GM21529 (cell line): ENCODE results near the gene CBX2.

Experiments used
- ATAC-seq: cut with Tn5 transposase; IDR thresholded peaks from one replicate; pipeline ENCODE4 v1.9.1; 2021; ENCODE audit not compliant: unreplicated experiment

The CBX2 gene

DNA sequence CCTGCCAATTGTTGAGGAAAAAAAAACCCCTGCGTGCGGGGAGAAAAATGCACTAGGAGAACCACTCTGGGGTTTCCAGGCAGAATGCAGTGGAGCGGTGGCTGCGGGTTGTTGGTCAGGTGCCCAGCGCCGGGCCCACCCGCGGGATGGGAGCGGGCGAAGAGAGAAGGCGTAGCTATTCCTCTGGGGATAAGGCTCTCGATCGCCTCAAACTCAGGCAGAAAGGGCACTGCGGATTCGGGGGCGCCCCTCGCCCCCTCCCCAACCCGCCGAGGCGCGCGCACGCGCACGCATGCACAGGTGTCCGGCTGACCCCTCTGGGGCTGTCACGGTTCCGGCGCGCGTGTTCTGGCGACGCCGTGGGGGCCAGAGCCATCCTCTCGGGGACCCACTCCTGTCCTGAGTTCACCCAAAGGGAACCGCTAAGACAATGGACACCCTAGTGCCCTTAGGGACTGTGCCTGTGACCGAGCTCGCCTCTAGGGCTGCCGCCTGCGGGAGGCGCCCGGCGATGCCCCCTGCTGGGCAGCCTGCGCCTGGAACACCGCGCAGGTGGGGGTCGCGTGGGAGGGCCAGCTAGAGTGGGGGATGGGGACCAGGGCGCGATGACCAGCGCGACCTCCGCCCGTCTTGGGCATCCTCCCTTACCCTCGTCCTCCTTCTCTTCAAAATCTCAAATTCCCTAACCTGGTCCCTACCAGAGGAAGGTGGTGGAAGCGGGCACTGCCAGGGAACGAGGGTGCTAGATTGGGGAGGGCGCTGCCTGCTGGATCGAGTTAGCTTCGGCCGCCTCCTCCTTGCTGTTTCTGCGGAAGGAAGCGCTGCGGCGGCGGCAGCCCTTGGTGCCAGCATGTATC lies 33.3 kb downstream of the CBX2 start:
- ATAC-seq: no peak

DNA sequence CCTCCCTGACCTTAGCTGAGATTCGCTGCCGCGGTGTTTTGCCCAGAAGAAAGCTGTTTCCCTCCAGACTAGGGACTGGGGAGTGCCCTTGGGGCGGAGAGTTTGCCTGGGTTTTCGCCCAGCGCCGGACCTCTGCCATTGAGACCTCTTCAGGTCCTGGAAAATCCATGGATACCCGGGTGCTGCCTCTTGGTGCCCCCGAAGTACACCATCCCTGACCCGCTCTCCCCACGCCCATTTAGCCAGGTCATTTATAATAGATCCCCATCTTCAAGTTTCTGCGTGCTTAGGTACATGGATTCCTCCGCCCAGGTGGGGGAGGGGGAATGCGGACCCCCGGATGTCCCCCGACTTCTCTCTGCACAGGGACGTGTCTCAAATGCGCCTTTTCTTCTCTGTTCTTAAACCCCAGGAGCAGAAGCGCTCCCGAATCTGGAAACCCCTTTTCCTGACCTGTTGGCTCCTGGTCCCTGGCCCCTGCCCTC lies 34.0 kb downstream of the CBX2 start:
- ATAC-seq: no peak

DNA sequence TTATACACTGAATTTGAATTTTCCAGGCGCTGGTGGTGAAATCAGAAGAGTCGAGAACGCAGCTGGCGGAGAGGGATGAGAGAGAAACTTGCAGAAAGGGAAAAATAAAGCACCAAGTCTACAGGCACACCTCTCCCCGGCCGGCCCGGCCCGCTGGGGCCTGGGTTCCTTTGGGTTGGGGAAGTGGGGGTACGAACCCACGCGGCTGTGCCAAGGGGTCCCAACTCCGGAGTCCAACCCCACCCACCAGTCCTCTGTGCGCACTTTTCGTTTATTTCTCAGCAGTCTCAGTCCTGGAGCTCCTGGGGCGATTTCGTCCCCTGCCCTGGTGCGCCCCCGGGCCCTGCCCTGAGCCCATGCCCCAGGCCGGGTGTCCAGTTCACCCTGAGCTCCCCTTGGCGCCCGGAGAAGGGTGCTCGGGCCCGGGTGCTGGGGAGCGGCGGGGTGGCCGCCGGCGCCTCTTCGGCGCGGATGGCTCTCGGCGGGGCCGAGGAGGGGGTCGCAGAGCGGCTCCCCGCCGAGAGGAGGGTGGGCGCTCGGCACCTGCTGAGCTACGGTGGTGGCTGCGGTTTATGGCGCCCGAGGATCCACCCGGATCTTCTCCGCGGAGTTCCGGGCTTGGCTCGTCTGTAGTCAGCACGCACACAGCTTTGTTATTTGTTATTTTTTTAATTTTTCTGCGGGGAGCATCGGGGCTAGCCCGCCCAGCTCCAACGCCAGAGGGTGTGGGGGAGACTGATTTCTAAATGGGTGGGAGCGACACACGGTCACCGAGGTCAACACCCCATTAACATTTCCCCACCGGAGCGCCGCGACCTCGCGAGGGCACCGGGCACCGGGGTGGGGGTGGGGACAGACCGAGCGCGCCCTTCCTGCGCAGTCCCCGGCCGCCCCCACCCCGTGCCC lies 34.7 kb downstream of the CBX2 start:
- ATAC-seq: no peak

DNA sequence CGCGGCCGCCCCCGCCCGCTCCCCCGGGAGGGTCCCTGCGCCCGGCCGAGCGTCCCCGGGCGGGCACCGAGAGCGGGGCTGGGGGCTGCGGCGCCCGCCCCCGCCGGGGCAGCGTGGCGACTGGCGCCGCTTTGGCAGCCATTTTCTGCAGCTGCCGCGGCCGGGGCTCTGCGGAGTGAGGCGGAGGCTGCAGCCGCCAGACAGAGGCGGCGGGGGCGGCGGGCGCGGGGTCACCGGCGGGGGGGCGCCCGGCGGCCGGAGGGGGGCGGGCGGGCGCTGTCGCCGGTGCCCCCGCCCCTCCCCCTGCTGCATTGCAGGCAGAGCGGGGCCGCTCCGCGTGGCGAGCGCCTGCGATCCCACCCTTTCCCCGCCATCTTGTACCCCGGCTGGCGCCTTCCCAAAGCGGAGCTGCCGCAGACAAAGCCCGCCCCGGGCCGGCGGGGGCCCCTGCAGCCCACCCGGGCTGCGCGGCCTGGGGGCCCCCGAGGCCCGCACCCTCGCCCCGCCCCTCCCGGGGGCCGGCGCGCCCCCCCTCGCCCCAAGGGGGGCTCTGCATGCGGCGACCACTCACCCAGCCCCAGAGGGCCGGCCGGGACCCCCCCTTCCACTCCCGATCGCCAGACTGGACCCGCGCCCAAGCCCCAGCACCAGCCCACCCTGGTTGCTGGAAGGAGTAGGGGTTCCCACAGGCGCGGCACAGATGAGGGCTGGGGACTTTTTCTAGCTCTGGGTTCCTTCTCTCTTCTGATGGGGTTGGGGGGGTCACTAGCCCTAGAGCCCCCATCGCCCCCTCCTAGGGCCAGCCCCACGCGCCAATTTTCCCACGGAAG lies 35.6 kb downstream of the CBX2 start:
- no peak for ATAC-seq

DNA sequence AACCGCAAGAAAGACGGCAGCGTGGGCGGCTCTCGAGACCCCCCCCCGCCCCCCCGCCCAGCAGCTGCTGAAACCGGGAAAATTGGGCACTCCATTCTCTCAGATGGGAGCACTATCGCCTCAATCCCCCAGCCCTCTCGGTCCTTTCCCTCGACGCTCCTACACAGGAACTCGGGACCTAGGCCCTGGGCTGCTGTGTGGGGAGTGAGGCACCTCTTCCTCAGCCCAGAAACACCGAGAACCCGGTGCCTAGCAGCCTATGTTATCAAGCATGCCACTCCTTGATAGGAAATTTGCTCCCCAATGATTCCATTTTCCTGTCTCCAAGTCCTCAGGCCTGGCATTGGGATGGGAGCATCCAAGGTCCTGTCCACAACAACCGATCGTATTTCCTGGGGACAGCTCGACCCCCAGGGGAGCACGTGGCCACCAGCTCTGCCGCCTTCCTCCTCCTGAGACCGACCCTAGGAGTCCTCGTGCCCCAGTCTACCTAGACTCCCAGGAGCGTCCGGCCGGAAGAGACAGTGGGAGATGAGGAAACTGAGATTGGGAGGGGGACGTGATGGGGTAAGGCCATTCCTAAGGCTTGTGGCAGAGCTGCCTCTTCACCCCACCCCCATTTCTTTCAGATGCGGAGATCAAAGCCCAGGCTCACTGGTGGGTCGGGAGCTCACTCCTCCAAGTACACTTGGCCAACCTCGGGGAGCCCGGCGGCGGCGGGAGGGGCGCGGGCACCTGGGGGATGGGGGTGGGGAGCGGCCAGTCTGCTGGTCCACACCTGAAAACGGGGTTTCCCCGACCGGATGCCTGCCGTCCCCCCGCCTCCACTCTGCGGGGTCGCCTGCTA lies 36.4 kb downstream of the CBX2 start:
- no peak for ATAC-seq

DNA sequence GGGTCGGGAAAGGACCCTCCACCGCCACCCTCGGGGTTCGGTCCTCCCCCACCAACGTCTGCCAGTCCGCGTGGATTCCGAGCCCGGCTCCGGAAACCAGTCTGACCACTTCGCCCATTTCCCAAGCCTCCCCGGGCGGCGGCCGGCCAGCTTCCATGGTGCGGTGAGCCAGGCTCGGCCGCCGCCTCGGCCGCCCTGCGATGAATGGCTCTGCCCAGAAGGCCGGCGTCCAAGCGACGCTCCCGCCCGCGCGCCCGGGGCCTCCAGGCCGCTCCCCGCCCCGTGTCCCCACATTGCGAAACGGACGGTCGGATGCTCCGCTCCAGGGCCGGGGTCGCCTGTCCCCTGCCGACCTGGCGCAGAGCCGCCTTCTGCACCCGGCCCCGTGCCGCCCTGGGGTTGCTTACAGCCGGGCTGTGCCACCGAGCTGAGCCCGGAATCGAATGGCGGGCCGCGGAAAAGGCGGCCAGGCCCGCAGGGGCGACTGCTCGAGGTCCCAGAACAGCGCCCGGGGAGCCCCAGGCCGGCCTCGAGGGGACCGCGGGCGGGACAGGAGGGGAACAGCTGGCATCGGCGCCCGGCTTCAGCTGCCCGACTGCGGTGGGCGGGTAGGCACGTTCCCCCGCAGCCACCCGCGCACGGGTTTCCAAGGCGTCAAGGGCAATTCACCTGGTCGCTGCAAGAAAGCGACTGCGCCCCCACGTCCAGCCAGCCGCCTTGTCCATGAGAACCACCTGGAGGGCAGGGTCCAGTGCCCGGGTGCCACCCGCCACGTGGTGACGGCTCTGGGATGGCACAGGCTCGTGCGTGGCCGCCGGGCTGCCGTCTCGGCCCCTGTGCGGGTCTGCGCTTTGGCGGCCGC lies 37.3 kb downstream of the CBX2 start:
- no peak for ATAC-seq

DNA sequence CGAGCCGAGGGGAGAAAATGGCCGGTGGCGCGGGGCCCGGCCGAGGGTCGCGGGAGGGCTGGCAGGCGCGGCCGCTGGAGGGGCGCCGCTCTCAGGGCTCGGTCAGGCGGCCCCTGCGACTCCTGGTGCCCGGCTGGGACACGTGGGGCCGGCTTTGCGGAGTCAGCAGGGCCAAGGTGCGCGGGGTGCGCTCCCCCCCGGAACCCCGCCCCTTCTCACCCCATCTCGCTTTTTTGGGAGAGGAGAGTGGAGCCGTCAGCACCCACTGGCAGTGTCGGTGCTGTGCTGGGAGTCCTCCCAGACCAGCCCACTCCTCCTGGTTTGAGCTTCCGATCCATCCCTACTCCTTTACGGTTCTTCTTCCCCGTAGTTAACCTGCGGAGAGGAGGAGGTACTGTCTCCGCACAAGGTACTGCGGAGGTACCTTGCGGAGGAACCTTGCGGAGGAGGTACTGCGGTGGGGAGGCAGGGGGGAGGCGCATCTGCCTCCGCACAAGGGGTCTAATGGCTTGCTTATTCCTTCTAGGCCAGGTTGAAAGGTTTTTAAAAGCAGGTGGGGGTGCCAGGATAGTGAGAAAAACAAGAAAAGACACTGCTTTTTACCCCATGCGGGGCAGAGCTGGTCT lies 38.0 kb downstream of the CBX2 start:
- ATAC-seq: no peak

DNA sequence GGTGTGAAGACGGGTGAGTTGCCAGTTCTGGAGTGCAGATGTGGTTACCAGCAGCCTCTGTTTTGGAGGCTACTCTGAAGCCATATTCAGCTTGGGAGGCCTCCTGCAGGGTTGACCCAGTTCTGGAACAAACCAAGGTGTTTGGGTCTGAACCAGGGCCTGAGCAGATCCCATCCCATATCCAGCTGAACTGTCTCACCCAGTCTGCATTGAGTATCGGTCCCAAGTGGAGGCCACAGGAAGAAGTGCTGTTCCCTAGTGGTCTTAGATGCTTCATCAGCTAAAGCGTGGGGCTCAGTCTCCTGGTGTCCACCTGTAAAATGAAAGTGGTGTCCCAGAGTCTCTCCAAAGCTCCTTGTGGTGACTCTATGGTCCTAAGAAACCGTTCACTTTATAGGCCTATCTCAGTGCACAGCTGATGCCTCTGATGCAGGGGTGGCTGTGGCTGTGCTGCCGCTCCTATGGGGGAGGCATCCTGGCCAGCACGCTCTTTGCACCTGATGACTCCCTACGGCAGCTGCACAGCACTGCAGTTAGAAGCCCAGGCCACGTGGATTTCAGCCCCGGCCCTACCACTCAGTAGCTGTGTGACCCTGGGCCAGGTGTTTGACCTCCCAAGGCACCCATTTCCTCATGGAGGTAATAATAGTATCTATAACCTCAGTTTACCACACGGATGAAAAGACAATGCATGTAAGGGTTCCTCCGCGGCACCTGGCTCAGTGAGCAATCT lies 40.2 kb downstream of the CBX2 start:
- ATAC-seq: no peak

DNA sequence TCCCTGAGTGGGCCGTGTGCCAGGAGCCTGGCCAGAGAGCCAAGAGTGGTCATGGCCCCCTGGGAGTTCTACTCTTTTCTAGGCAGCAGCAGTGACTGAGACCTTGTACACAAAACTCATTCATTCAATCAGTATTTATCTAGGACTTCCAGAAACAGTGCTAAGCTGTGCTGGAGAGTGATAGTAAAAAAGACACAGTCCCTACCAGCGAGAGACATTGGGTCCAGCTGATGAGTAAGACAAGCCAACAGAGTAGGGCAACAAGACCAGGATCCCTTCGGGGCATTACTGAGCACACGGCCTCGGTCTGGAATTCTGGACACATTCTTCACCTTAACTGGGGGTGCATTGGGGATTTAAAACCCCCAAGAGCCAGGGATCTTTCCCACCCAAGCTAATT lies 41.1 kb downstream of the CBX2 start:
- no peak for ATAC-seq

DNA sequence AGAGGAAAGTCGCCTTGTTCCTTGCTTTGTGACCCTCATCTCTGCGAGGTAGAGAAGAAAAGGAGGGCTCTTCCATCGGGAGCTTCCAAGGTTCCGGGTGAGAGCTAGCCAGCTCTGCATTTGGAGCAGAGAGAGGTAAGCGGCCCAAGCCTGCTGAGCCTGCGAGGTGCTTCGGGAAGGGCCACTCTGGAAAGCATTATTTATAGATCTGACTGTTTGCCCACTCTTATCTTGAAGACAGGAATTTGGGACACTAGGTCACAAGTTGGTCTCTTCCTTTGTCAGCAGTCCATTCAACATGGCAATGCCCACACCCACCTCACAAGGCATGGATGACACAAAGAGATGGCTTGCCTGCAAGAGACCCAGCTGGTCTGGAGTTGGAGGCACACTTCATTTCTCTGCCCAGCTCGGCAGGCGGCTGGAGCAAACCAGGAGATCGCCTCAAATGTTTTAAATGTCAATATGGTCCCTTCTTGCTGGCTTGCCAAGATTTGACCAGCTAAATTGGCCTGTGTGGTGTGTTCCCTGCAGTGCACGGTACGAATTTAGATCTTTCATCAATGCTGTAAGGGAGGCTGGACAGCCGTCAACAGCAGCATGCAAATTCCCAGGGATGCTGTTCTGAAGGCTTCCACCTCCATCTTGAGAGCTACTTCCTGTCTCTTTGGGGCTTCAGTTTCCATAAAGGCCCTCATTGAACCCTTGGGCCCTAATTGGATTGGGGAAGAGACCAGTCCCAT lies 41.8 kb downstream of the CBX2 start:
- ATAC-seq: no peak

DNA sequence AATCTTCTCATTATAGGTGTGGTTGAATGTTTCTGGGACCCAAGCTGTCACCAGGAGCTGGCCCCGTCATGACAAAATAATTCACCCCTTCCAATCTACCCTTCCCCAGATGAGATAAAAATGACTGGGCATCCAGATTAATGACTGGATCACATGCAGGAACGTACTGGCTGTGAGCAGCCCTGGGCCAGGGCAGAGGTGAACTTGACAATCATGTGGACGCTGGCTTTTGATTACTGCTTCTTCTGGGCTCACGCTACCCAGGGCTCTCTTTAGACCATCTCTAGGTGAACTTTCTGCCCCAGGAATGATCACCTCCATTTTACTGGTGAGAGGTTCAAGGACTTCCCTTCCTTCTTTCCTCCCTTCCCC lies 43.0 kb downstream of the CBX2 start:
- ATAC-seq: no peak

DNA sequence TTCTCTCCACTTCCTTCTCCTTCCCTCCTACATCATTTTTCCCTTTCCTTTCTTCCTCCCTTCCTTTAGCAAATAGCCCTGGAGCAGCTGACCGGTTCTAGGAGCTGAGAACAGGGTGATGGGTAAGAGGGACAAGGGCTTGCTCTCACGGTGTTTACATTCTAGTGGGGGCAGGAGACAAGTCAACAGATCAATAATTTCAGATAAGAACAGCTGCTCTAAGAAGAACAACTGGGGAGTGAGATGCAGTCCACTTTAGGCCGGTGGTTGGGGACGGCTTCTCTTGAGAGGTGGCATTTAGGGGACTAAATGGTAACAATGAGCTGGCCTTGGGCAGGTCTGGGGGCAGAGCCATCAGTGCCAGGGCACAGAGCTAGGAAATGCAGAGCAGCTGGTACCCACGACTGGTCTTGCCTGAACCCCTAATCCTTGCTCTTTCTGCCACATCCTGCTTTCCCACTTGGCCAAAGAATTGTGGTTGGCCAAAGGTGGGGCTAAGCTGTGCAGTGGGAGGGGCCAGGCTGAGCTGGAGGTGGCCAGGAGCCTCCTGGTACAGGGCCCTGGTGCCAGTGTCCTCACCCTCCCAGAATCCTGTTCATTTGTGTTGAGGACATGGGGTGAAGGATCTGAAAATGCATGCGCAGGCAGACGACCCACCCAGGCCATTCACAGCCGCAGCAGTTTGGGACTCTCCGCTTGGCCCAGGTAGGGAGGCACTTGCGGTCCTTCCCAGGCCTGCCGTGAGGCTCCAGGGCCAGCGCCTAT lies 43.6 kb downstream of the CBX2 start:
- no peak for ATAC-seq

DNA sequence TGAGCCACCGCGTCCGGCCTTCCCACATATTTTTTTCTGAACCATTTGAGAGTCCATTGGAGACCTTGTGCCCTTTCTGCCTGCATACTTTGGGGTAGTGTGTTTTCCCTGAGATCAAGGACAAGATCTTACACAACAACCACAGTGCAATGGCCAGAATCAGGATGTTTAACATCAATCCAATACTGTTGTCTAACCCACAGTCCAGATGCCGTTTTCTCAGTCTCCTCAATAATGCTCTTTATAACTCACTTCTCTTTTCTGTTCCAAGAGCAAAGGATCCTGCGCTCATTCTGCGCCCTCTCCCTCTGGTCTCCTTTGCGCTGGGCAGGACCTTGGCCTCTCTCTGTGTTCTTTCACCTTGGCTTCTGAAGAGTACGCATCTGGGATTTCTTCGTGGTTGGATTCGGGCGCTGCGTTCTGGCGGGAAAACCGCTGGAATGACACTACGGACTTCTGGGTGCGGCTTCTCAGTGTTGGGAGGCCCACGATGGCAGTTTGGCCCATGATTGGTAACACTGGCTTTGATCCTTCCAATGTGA lies 44.7 kb downstream of the CBX2 start:
- no peak for ATAC-seq

DNA sequence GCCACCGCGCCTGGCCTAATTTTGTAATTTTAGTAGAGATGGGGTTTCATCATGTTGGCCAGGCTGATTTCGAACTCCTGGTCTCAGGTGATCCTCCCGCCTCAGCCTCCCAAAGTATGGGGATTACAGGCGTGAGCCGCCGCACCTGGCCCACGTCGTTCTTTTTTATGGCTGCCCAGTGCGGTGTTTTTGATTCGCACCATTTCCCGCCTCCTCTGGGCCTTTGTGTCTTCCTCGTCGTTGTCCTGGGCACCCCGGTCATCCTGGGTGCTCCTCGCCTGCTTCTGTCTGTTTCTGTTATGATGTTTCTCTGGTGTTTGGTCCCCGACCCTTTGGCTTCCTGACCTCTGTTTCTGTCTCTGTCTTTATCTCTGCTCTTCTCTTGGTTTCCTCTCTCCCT lies 46.3 kb downstream of the CBX2 start:
- ATAC-seq: no peak

DNA sequence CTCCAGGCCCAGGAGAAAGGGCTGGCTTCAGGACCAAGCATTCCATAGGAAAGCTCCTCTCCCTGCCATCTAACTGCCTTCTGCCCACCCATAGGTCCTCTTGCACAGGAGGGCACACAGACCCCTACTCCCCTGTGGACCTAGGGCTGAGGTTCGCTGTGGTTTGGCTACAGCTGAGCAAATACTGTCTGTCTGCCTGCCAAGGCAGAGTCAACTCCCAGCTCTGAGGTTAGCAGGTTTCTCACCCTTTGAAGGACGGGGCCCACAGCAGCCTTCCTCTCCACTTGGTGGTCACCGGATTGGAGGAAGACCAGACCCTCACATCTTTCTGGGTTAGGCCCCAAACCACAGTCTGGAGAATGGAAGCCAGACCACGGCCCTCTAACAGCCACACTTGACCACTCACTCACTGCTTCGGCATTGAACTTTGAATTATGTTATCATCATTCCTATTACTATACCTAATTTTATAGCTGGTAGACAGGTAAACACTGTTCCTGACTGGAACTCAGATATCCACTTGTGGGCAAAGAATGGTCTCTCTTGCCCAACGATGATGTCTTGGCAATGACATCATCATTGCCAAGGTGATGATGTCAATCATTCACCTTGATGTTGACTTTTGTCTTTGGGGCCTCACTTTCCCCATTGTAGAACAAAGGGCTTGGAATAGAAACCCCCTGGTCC lies 47.1 kb downstream of the CBX2 start:
- no peak for ATAC-seq

DNA sequence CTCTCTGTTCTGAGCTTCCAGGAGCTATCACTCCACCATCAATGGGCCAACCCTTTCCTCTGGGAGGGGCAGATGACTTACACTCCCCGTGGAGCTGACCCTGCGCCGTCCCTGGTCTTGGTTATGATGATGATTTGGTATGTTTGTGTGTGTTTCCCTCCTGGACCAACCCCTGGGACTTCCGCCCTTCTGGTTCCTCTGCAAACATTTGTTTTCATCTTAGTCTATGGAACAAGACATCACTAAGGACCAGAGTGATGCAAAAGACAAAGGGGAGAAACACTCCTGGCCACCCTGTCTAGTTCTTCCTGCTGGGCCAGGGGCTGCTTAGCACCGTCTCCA lies 47.6 kb downstream of the CBX2 start:
- ATAC-seq: no peak
